Suprapubic skin (tissue), 4 donors: Measurements from ENCODE around the gene VTI1A. TPM values are rescaled to one million over a fixed set of nuclear protein-coding genes. Genes with fewer than 3 reads are reported as not detected.

Experiments used
- DNase-seq, 2 donors: peaks; one replicate each; pipeline ENCODE4 v3.0.0-alpha.2; 2019; ENCODE audit warnings: low spot score in 2 of 2
- H3K27ac ChIP-seq: fragments of 200-600 bp; sonication (generic); one replicate; pipeline ENCODE4 v1.5.1; 2019
- H3K27me3 ChIP-seq: fragments of 200-600 bp; sonication (generic); one replicate; pipeline ENCODE4 v1.5.1; 2019
- H3K36me3 ChIP-seq: fragments of 200-600 bp; sonication (generic); one replicate; pipeline ENCODE4 v1.5.1; 2019
- H3K4me1 ChIP-seq: fragments of 200-600 bp; sonication (generic); one replicate; pipeline ENCODE4 v1.5.1; 2019
- H3K4me3 ChIP-seq: fragments of 200-600 bp; sonication (generic); one replicate; pipeline ENCODE4 v1.5.1; 2019; ENCODE audit warnings: mild to moderate bottlenecking
- H3K9me3 ChIP-seq: fragments of 200-600 bp; sonication (generic); one replicate; pipeline ENCODE4 v1.5.1; 2019
- EP300 ChIP-seq: sonication (generic); formaldehyde crosslinking; IDR thresholded peaks from one replicate; pipeline ENCODE4 v1.6.1; 2017; ENCODE audit warnings: antibody characterized with exemption
- POLR2A ChIP-seq, 2 donors: fragments of 450-650 bp; IDR thresholded peaks; one replicate each; pipeline ENCODE4 v1.6.1; 2017; ENCODE audit warnings: antibody characterized with exemption in 2 of 2, mild to moderate bottlenecking in 2 of 2, moderate library complexity in 2 of 2
- POLR2AphosphoS5 ChIP-seq, 3 donors: sonication (generic); formaldehyde crosslinking; IDR thresholded peaks; one replicate each; pipeline ENCODE4 v1.6.1; 2017; ENCODE audit warnings: antibody characterized with exemption in 3 of 3
- WGBS: methylation state at CpG from one replicate; pipeline ENCODE4 v1.1.5; 2018; 5-methylcytosine and 5-hydroxymethylcytosine counted together
- total RNA-seq, 4 donors: library from RNA; depleted of rRNA; stranded (reverse); fragments of >200 nt; gene quantifications; one replicate each; pipeline ENCODE4 v1.1.0, GENCODE V29; 2016
- TF ChIP-seq, protein P1 (sequence below), 2 donors: fragments of 200-600 bp in 1 of 2; fragments of 450-650 bp in 1 of 2; sonication (generic) in 1 of 2; IDR thresholded peaks; one replicate each; pipeline ENCODE4 v1.5.1; 2016 to 2019; ENCODE audit warnings: antibody characterized with exemption in 2 of 2, mild to moderate bottlenecking in 1 of 2, moderate library complexity in 1 of 2

The VTI1A gene
- total RNA-seq, 4 donors from 2014 or later: 43.0 to 81.0 (median 49.2) TPM

DNA sequence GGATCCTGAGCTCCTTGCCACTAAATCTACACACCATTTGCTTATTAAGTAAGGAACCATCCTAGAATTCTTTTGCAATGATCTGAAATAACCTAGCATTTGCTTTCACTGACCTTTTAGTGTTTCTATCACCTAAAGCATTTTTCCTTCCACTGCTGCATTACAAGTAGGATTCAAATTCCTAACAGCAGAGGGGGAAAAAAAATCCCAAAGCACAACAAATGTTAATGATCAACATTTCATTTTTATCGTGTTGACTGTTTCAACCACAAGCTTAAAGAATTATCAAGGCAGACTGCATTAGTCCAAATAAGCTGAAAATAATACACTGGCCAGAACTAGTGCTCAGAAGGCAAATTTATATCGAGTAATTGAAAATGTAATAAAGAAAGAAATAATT lies 328.4 kb downstream of the VTI1A start:
- H3K4me3 ChIP-seq: no peak overlapping the region
- TF ChIP-seq, protein P1, sequence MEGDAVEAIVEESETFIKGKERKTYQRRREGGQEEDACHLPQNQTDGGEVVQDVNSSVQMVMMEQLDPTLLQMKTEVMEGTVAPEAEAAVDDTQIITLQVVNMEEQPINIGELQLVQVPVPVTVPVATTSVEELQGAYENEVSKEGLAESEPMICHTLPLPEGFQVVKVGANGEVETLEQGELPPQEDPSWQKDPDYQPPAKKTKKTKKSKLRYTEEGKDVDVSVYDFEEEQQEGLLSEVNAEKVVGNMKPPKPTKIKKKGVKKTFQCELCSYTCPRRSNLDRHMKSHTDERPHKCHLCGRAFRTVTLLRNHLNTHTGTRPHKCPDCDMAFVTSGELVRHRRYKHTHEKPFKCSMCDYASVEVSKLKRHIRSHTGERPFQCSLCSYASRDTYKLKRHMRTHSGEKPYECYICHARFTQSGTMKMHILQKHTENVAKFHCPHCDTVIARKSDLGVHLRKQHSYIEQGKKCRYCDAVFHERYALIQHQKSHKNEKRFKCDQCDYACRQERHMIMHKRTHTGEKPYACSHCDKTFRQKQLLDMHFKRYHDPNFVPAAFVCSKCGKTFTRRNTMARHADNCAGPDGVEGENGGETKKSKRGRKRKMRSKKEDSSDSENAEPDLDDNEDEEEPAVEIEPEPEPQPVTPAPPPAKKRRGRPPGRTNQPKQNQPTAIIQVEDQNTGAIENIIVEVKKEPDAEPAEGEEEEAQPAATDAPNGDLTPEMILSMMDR (IDR thresholded peaks at IDR 0.05): no peak
- TF ChIP-seq EP300 (no peak), POLR2AphosphoS5 (IDR thresholded peaks at IDR 0.05) (no peak), POLR2A (IDR thresholded peaks at IDR 0.05) (no peak)
- H3K9me3 ChIP-seq: no peaks in the 10 kb centered on the region
- H3K27ac ChIP-seq: no peak overlapping the region
- peaks cover 9% of the 10 kb centered on the region for H3K4me1 ChIP-seq
- no peaks in the 10 kb centered on the region for H3K36me3 ChIP-seq
- H3K27me3 ChIP-seq: no peaks in the 10 kb centered on the region
- 45% methylated on average over 2 of the region's 2 CpGs for WGBS
- DNase-seq: no peak

GRCh38 chr10:112775892-112776674 lies 329.1 kb downstream of the VTI1A start:
- no peak for DNase-seq
- Histone ChIP-seq H3K27me3 (no peaks in the 10 kb centered on the region), H3K9me3 (no peaks in the 10 kb centered on the region), H3K36me3 (no peaks in the 10 kb centered on the region), H3K27ac (no peak overlapping the region), H3K4me1 (peaks cover 9% of the 10 kb centered on the region), H3K4me3 (no peak overlapping the region)
- TF ChIP-seq, protein P1 (IDR thresholded peaks at IDR 0.05): no peak
- TF ChIP-seq POLR2A (IDR thresholded peaks at IDR 0.05): no peak
- no peak for TF ChIP-seq POLR2AphosphoS5 (IDR thresholded peaks at IDR 0.05)
- no peak for TF ChIP-seq EP300
- 56% methylated on average over 14 of the region's 14 CpGs for WGBS

GRCh38 chr10:112778579-112778978 lies 331.6 kb downstream of the VTI1A start:
- no peak overlapping the region for H3K4me3 ChIP-seq
- no peak for DNase-seq
- H3K36me3 ChIP-seq: no peaks in the 10 kb centered on the region
- H3K4me1 ChIP-seq: peaks cover 9% of the 10 kb centered on the region
- H3K9me3 ChIP-seq: no peaks in the 10 kb centered on the region
- no peaks in the 10 kb centered on the region for H3K27me3 ChIP-seq
- H3K27ac ChIP-seq: no peak overlapping the region
- TF ChIP-seq POLR2A (IDR thresholded peaks at IDR 0.05) (no peak), POLR2AphosphoS5 (IDR thresholded peaks at IDR 0.05) (no peak), EP300 (no peak)
- TF ChIP-seq, protein P1 (IDR thresholded peaks at IDR 0.05): no peak

- Histone ChIP-seq H3K27ac (no peak overlapping the region), H3K4me1 (peaks cover 9% of the 10 kb centered on the region), H3K36me3 (no peaks in the 10 kb centered on the region), H3K27me3 (no peaks in the 10 kb centered on the region), H3K9me3 (no peaks in the 10 kb centered on the region), H3K4me3 (no peak overlapping the region)
- DNase-seq: no peak
- TF ChIP-seq EP300: no peak
- TF ChIP-seq, protein P1 (IDR thresholded peaks at IDR 0.05): no peak
- 53% methylated on average over 7 of the region's 7 CpGs for WGBS
These were observed 332.2 kb downstream of the VTI1A start for GRCh38 chr10:112779025-112779770.

GRCh38 chr10:112782200-112782907 lies 335.3 kb downstream of the VTI1A start:
- Histone ChIP-seq H3K4me3 (no peak overlapping the region), H3K27ac (no peak overlapping the region), H3K9me3 (no peaks in the 10 kb centered on the region), H3K36me3 (no peaks in the 10 kb centered on the region), H3K27me3 (no peaks in the 10 kb centered on the region), H3K4me1 (no peaks in the 10 kb centered on the region)
- DNase-seq: peak; percentile 81 to 88
- WGBS: 86% methylated on average over 16 of the region's 18 CpGs
- TF ChIP-seq POLR2AphosphoS5 (IDR thresholded peaks at IDR 0.05) (no peak), POLR2A (IDR thresholded peaks at IDR 0.05) (no peak), EP300 (no peak)
- TF ChIP-seq, protein P1 (IDR thresholded peaks at IDR 0.05): no peak
